GM08714 (cell line): Measurements from ENCODE around the gene TBC1D7.
A peak's percentile ranks its signal among the peaks of the same experiment; 100 is the strongest.

ENCODE experiments used
- H3K4me3 ChIP-seq: fragments of 200-500 bp; sonication (Bioruptor generic); 2 replicates; pipeline ENCODE4 v1.5.1; 2014; ENCODE audit warnings: mild to moderate bottlenecking, low read length, inconsistent platforms
- ZNF274 ChIP-seq: IDR thresholded peaks from 2 replicates; pipeline ENCODE4 v1.6.1; 2012; ENCODE audit warnings: mild to moderate bottlenecking, low read depth, low read length

Gene TBC1D7

GRCh38 chr6:13364842-13365241 lies 36.5 kb upstream of the TBC1D7 start:
- H3K4me3 ChIP-seq = no peak overlapping the region
- TF ChIP-seq ZNF274 = no peak

DNA sequence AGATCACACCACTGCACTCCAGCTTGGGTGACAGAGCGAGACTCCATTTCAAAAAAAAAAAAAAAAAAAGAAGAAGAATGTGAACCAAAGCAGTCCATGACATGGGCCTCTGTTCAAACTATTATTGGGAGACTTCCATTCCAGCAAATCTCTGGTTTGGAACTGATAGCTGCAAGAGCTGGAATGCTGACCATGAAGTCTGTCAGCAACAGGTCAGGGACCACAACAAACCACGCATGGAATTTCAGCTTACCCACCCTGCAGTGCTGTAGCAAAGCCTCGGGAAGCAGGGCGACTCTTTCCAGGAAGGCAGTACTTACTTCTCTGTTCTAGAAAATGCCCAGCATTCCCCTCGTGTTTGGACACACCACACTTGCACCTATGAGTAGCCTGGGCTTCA lies 34.1 kb upstream of the TBC1D7 start:
- H3K4me3 ChIP-seq = no peak overlapping the region
- TF ChIP-seq ZNF274 = no peak

GRCh38 chr6:13360671-13361540 lies 32.6 kb upstream of the TBC1D7 start:
- TF ChIP-seq ZNF274 = no peak
- no peak overlapping the region for H3K4me3 ChIP-seq

DNA sequence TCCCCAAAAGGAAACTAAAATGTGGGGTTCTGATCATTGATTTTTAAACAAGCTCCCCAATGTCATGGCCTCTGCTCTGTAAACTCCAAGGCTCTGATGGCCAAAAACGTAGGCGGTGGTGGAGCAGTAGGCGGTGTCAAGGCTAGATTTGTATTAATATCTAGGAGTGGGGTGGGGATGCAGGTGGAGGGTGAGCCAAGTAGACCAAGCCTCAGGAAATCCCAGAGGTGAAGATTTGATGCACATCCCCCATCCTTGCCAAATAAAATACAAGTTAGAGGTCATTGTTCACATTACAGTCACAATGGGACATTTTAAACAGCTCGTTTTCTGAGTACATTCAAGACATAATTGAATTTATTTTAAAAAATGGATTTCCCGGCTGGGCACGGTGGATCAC lies 30.9 kb upstream of the TBC1D7 start:
- H3K4me3 ChIP-seq = no peak overlapping the region
- TF ChIP-seq ZNF274 = no peak

DNA sequence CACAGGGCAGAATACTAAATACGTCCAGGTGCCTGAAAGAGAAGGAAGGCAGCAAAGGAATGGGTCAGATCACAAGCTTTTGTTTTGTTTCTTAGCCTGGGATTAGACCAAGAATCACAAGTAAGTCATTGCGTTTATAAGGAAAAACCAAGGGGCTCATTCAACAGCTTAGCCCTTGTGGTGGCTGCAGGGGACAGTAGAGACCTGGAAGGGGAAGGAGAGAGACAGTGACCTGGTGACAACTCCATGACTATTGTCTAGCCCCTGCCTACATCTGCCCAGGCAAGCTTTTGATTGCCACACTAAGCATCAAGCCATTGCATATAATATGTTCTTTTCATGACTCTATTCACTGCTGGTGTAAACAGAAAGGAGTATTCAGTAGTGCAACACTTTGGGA lies 30.2 kb upstream of the TBC1D7 start:
- H3K4me3 ChIP-seq = no peak overlapping the region
- no peak for TF ChIP-seq ZNF274

- no peak for TF ChIP-seq ZNF274
Measured at GRCh38 chr6:13357551-13358075, 29.3 kb upstream of the TBC1D7 start.

GRCh38 chr6:13355999-13356785 lies 27.9 kb upstream of the TBC1D7 start:
- H3K4me3 ChIP-seq = peak overlapping the region; percentile 60; the same call in 1 of the 2 replicates

More at GRCh38 chr6:13357551-13358075, 29.3 kb upstream of the TBC1D7 start:
- H3K4me3 ChIP-seq = no peak overlapping the region

DNA sequence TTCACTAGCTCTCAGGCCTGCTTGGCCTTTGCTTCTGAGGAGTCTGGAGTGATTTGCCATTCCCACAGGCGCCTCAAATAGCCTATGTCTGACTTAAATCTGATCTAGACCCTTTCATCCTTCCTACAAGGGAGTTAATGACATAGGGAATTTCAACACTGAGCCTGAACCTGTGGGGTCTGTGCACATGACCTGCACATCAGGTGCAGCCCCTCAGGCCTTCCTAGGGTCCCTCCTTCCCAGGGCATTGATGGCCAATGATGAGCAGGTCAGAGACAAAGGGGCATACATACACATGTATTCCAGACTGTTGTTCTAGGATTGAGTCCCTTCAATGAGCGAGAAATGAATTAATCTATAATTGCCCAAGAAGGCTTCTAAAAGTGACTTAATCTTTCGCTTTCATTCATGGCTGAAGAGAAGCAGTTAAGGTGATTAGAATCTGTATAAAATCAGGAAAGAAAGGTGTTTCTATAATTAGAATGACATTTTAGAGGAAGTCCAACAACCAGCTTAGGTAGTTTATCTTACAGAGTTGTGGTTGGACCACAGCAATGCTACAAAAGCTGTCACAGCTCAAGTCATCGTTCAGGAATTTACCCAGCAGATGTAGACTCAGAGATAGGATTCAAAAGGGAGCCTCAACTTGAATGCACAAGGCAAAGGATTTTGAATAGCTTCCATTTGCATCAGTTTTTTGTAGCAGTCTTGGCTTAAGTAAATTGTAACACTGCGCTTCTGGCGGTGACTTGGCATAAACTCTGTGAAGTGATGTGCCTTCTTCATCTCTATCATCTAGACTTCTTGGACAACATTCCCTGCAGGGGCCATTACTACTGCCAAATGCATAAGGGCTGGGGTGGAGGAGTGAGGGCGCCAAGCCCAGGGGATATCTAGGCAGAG lies 27.0 kb upstream of the TBC1D7 start:
- peak overlapping the region; percentile 60; the same call in 1 of the 2 replicates for H3K4me3 ChIP-seq

More at GRCh38 chr6:13355999-13356785, 27.9 kb upstream of the TBC1D7 start:
- no peak for TF ChIP-seq ZNF274

GRCh38 chr6:13354331-13355042 lies 26.1 kb upstream of the TBC1D7 start:
- H3K4me3 ChIP-seq = no peak overlapping the region; the same call in 1 of the 2 replicates
- no peak for TF ChIP-seq ZNF274

More for the DNA sequence above, 27.0 kb upstream of the TBC1D7 start:
- no peak for TF ChIP-seq ZNF274

DNA sequence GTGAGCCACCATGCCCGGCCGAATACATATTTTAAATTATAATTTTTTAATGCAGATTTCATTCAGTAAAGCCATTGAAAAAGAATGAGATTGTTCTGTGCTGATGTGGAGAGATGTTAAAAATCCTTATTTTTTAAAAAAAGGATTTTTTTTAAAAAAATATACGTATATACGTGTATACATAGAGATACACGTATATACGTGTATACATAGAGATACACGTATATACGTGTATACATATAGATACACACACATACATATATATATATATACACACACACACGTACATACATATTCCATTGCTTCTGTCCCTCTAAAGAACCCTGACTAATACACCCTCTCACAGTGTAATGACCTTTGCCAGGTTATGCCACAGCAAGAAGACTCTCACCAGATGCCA lies 23.8 kb upstream of the TBC1D7 start:
- no peak overlapping the region for H3K4me3 ChIP-seq
- TF ChIP-seq ZNF274 = no peak

GRCh38 chr6:13351271-13351670 lies 22.9 kb upstream of the TBC1D7 start:
- no peak overlapping the region for H3K4me3 ChIP-seq
- no peak for TF ChIP-seq ZNF274

DNA sequence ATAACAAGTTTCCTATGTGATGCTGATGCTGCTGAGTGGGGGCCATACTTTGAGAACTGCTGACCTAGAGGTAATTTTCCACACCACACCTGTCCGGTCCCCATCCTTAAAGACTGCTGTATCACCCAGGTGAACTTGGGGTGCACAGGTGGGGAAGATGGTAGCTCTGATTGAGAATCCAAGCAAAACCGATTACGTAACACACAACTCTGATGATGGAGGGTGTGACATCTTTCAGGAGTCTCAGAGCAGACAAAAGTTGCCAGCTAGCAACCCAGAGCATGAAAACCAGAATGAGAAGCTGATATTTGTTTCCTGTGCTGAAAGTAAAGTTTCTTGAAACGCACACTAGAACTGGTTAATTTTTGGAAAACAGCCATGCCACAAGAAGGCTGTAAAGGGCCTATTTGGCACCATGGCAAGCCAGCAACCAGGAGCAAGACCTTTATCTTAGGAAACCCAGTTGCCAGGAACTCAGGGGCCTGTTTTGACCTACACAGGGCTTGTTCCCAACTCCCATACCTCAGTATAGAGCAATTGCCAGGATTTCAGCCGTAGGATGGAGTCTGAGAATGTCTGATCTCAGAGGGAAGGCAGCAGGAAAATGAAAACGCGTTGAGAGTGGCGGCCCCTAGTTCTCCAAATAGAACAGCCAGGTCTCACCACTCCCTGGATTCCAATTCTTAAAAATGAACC lies 21.6 kb upstream of the TBC1D7 start:
- no peak overlapping the region for H3K4me3 ChIP-seq
- no peak for TF ChIP-seq ZNF274
